Forelimb muscle (tissue), 1 donor: ENCODE measurements around the gene MAP3K7CL. TPM values are rescaled to one million over a fixed set of nuclear protein-coding genes. Genes with fewer than 3 reads are reported as not detected.
"Not testable (repeated sequence)": the region's sequence is repeated elsewhere in the genome, so short reads cannot be mapped to it uniquely, and the experiment has no call there.

Experiments used
- DNase-seq: peaks from one replicate; pipeline ENCODE4 v3.0.0-alpha.2; 2013; ENCODE audit warnings: low read depth
- polyA plus RNA-seq: library from polyadenylated mRNA; unstranded; fragments of 120-200 nt; gene quantifications from one replicate; pipeline ENCODE4 v1.2.1, GENCODE V29; 2013; ENCODE audit not compliant: insufficient read length

MAP3K7CL gene
- polyA plus RNA-seq, 1 donor = 69.1 TPM

GRCh38 chr21:29166853-29167252, 36.4 kb downstream of the MAP3K7CL start:
- DNase-seq = no peak

DNA sequence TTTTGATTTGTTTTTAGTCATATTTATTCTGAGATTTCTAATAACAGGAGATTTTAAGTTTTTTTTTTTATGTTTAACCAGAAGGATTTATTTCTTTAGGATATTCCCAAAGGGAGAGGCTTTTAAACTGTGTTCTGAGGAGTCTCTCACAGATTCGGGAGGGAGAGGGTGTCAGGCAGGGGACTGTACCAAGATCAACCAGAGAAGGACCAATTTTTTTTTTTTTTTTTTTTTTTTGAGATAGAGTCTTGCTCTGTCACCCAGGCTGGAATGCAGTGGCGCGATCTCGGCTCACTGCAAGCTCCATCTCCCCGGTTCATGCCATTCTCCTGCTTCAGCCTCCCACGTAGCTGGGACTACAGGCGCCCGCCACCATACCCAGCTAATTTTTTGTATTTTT, 37.0 kb downstream of the MAP3K7CL start:
- not testable (repeated sequence) for DNase-seq

DNA sequence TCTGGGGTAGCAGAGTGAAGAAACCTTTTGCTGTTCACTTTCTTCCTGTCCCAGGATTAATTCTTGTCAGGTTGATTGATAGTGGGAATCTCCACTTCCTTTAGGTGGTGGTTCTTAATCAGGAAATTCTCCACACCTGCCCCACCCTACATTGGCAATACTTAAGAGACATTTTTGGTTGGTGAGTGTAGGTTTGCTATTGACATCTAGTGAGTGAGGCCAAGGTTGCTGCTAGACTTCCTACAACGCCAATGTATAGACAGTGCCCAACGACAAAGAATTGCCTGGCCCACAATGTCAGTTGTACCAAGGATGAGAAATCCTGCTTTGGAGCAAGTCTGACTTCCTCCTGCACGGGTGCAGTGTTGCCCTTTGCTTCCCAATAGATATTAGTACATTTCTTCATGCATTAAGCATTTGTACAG, 38.5 kb downstream of the MAP3K7CL start:
- DNase-seq = no peak

- no peak for DNase-seq
Measured at GRCh38 chr21:29170944-29171343, 40.5 kb downstream of the MAP3K7CL start.

GRCh38 chr21:29172282-29172681, 41.8 kb downstream of the MAP3K7CL start:
- no peak for DNase-seq

DNA sequence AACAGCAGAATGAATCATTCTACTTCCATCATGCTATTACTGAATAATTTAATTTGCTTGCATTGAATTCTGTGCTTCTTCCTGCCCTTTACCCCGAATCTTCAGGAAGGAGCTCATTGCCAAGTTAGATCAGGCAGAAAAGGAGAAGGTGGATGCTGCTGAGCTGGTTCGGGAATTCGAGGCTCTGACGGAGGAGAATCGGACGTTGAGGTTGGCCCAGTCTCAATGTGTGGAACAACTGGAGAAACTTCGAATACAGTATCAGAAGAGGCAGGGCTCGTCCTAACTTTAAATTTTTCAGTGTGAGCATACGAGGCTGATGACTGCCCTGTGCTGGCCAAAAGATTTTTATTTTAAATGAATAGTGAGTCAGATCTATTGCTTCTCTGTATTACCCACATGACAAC, 44.2 kb downstream of the MAP3K7CL start:
- no peak for DNase-seq

- no peak for DNase-seq
Measured at GRCh38 chr21:29175408-29176134, 45.1 kb downstream of the MAP3K7CL start.

DNA sequence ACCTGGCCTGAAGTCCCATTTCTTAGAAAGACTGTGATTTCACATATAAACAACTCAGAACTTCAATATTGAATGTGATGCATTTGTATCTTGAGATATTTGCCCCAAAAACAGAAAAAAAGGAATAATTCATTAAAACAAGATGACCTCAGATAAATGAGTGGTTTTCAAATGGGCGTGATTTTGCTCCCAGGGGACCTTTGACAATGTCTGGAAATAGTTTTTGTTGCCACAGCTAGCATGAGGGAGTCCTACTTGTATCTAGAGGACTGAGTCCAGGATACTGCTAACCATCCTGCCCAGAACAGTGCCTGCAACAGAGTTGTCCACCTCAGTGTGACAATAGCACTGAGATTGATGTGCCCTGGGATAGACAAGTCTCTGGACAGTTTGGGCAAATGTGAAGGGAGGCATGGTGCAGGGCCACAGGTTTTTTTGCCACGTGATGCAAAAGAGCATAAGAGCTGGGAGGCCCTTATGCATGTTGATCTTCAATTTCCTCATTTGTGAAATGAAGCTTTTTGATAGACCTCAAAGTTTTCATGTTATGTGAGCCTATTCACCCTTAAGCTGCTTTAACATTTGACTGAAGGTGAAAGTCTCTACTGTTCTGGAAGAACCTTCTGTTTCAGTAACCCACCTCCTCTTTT, 46.2 kb downstream of the MAP3K7CL start:
- DNase-seq = no peak

DNA sequence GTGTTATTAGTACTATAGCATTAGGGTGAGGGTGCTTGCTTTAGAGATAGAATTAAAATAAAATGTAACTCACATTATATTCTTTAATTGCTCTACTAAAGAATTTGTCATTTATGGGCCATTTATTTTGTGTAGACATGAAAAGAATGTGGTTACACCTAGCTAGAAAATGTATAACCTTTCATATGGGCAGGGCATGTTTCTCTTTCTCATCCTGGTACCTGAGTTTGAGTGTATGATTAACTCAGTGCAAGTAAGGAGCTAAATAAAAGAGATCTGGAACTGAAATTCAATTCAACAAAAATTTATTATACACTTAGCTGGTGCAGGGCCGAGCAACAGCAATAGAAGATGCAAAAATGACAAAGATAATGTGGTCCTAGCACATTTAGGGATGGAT, 47.4 kb downstream of the MAP3K7CL start:
- no peak for DNase-seq

GRCh38 chr21:29178926-29179325, 48.5 kb downstream of the MAP3K7CL start:
- DNase-seq = no peak

- DNase-seq = no peak
Measured at GRCh38 chr21:29179503-29179902, 49.1 kb downstream of the MAP3K7CL start.

- DNase-seq = no peak
Measured at GRCh38 chr21:29181799-29182470, 51.5 kb downstream of the MAP3K7CL start.

DNA sequence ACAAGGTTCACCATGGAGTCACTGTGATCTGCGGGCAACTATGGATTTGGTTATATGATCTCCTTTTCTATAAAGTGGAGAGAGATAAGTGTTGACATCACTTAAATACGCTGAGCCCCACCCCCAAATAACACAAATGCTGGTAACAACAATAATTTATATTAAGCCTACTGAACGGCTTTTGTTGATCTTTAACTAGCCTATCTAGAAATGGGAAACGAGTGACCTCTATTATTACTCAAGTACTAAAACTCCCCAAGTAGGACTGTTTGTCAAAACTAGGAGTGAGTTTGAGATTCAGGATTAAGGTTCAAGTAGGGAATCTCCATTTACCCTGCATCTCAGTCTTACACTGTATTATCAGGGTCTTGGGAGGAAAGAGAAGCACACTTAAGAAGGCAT, 52.2 kb downstream of the MAP3K7CL start:
- DNase-seq = no peak

- no peak for DNase-seq
Measured at GRCh38 chr21:29184037-29184436, 53.6 kb downstream of the MAP3K7CL start.

DNA sequence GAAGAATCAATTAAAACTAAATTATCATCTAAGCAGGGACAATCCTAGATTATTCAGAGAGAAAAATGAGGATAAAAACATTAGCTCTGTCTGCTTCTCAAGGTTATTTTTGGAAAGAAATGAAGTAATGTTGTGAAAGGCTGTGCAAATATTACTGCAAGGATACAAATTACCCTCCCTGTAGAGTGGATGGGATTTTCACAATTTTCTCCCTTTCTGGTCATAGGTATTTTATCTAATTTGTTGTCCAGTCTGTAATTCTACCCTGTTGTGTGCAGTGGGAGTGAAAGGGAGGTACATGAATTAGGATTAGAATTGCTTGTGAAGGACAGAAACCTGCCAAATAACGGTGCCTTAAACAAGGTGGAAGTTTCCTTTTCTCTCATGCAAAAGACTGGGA, 54.7 kb downstream of the MAP3K7CL start:
- DNase-seq = no peak

GRCh38 chr21:29185633-29186032, 55.2 kb downstream of the MAP3K7CL start:
- no peak for DNase-seq

GRCh38 chr21:29186246-29186645, 55.8 kb downstream of the MAP3K7CL start:
- no peak for DNase-seq

- no peak for DNase-seq
Measured at GRCh38 chr21:29187944-29188343, 57.5 kb downstream of the MAP3K7CL start.

- DNase-seq = no peak
Measured at GRCh38 chr21:29189353-29189752, 58.9 kb downstream of the MAP3K7CL start.

GRCh38 chr21:29190923-29191331, 60.5 kb downstream of the MAP3K7CL start:
- no peak for DNase-seq

DNA sequence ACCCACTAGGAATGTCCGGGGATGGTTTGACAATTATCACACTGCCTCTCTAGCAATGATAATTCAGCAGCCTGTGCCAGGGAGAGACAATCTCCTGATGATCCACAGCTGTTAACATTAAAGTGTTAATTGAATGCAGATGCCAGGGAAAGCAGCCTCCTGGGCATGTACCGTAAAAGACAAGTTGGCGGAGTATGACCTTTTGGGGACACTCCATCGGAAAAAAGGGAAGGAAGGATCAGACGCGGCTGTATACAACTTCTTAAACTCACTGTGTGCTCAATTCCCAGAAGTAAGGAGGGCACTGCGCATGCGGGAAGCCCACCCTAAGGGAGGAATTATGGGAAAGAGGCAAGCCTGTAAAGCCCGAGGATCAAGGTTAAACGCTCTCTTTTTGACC, 62.6 kb downstream of the MAP3K7CL start:
- DNase-seq = no peak

GRCh38 chr21:29193901-29194300, 63.5 kb downstream of the MAP3K7CL start:
- DNase-seq = no peak

DNA sequence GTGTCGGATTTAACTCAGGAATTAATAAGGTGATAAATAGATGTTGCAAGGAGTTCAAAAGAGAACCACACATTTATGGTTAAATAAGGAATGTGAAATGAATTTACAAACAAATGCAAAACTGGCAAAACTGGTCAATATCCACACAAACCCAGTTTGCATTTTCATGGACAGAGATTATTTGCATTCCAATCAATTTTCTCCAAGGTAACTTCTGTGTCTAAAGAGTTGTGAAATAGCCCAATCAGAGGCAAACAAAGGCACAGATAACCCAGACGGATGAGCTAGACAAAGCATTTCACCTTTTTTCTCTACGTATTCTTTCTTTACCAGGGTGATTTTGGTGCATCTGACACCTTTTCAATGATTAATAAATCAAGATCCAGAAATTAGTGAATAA, 63.9 kb downstream of the MAP3K7CL start:
- DNase-seq = no peak
